ENCODE results near the gene KCNK4. TPM values are rescaled to one million over a fixed set of nuclear protein-coding genes. Genes with fewer than 3 reads are reported as not detected.

KCNK4 gene
- total RNA-seq, 1 experiment from 2014 or later, result 0.28 TPM

GRCh38 chr11:64258356-64258755, 32.7 kb upstream of the KCNK4 start:
- no peak overlapping the region for H3K14ac ChIP-seq (ENCODE audit: insufficient read depth, low read length)
- H3K23me2 ChIP-seq (ENCODE audit: insufficient read length, low read depth, low read length, poor library complexity, severe bottlenecking), result no peaks in the 10 kb centered on the region
- H4K20me1 ChIP-seq (ENCODE audit: control insufficient read depth, insufficient read depth, insufficient read length), result no peaks in the 10 kb centered on the region
- H3T11ph ChIP-seq (ENCODE audit: low read length), result no peak overlapping the region
- H3K79me1 ChIP-seq (ENCODE audit: insufficient read depth, low read depth, low read length, poor library complexity, severe bottlenecking), result no peaks in the 10 kb centered on the region
- no peak overlapping the region for H4K91ac ChIP-seq (ENCODE audit: insufficient read length, low read depth, low read length)
- H3K36me3 Mint-ChIP-seq (ENCODE audit: insufficient read depth in 1 of 3, low read depth in 3 of 3), result peaks cover 50 to 85% (median 72%) of the 10 kb centered on the region in 3 experiments
- H2AK5ac ChIP-seq (ENCODE audit: insufficient read length, low read length), result no peak overlapping the region
- H3K27me3 ChIP-seq (ENCODE audit: insufficient read depth, low read length), result no peaks in the 10 kb centered on the region
- no peak overlapping the region for H3K4ac ChIP-seq (ENCODE audit: low read depth, low read length)
- TF ChIP-seq CTCF (conservative IDR thresholded peaks at IDR 0.05), result no peak
- H4K5ac ChIP-seq (ENCODE audit: insufficient read length, low read depth, low read length), result no peak overlapping the region
- H4K8ac ChIP-seq (replicated peaks; ENCODE audit: insufficient read length, low read depth, low read length), result no peak overlapping the region
- no peak overlapping the region for H3K23ac ChIP-seq (ENCODE audit: insufficient read length, low read depth, low read length)
- no peak overlapping the region for H3K4me2 ChIP-seq (ENCODE audit: insufficient read depth, insufficient read length, low read length)
- H2BK15ac ChIP-seq (ENCODE audit: low read depth, low read length), result no peak overlapping the region
- H3K9me3 ChIP-seq (ENCODE audit: control insufficient read depth, low read depth, low read length), result no peaks in the 10 kb centered on the region
- no peak overlapping the region for H2BK20ac ChIP-seq (ENCODE audit: low read depth, low read length, poor library complexity, severe bottlenecking)
- H3K79me2 ChIP-seq (ENCODE audit: insufficient read depth, low read length), result no peaks in the 10 kb centered on the region
- DNase-seq, result no peak
- H3K4me3 Mint-ChIP-seq, result no peak overlapping the region
- peak overlapping the region in 1 of 3 experiments; percentile 31; a peak in 1 of 7 replicates for H3K27ac Mint-ChIP-seq
- WGBS (ENCODE audit: extremely low coverage, insufficient read length, low lambda C conversion rate), result no CpG with 5 or more reads among the region's 24 CpGs
- H2BK12ac ChIP-seq (ENCODE audit: insufficient read length, low read depth, low read length), result no peak overlapping the region
- H3K9me3 Mint-ChIP-seq, result no peaks in the 10 kb centered on the region
- H2BK5ac ChIP-seq (ENCODE audit: insufficient read length, low read length), result no peak overlapping the region
- no peaks in the 10 kb centered on the region for H3K27me3 Mint-ChIP-seq (ENCODE audit: low read depth)
- H2BK120ac ChIP-seq (ENCODE audit: low read depth, low read length, poor library complexity, severe bottlenecking), result no peak overlapping the region
- H3K56ac ChIP-seq (ENCODE audit: insufficient read length, low read depth, low read length), result no peak overlapping the region
- no peak overlapping the region for H3K9ac ChIP-seq (ENCODE audit: extremely low read depth, insufficient read length, low read length)
- no peak overlapping the region for H3K27ac ChIP-seq (ENCODE audit: insufficient read length, low read depth, low read length)
- no peaks in the 10 kb centered on the region for H3K4me1 ChIP-seq (ENCODE audit: insufficient read depth, low read length)
- no peak overlapping the region for H2AFZ ChIP-seq (ENCODE audit: low read length)
- peaks cover under 1 to 7% of the 10 kb centered on the region in 2 experiments for H3K4me1 Mint-ChIP-seq
- no peak overlapping the region for H3K18ac ChIP-seq (ENCODE audit: insufficient read length, low read depth, low read length)

Measured in H9 (cell line).